NCI-H774 (cell line): ENCODE results near the gene GLYR1.

Experiments used
- DNase-seq: peaks from one replicate; lab custom pipeline; 2025; lab: John Stamatoyannopoulos, UW

Gene GLYR1

DNA sequence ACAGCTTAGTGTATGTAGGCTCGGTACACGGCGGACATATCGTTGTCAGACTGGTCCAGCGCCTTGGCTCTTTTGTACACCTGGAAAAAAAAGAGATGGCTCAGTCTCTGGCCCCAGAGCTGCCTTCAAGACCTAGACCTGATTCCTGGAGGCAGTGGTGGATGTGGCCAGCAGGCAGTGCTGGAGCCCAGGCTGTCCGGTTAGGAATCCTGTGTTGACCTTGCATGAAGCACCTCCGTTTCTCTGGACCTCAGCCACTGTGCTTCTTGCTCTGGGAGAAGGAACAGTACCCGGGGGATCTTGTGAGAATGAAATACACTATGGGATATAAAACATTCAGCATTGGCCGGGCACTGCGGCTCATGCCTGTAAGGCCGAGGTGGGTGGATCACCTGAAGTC, 41.9 kb downstream of the GLYR1 start:
- DNase-seq: no peak

DNA sequence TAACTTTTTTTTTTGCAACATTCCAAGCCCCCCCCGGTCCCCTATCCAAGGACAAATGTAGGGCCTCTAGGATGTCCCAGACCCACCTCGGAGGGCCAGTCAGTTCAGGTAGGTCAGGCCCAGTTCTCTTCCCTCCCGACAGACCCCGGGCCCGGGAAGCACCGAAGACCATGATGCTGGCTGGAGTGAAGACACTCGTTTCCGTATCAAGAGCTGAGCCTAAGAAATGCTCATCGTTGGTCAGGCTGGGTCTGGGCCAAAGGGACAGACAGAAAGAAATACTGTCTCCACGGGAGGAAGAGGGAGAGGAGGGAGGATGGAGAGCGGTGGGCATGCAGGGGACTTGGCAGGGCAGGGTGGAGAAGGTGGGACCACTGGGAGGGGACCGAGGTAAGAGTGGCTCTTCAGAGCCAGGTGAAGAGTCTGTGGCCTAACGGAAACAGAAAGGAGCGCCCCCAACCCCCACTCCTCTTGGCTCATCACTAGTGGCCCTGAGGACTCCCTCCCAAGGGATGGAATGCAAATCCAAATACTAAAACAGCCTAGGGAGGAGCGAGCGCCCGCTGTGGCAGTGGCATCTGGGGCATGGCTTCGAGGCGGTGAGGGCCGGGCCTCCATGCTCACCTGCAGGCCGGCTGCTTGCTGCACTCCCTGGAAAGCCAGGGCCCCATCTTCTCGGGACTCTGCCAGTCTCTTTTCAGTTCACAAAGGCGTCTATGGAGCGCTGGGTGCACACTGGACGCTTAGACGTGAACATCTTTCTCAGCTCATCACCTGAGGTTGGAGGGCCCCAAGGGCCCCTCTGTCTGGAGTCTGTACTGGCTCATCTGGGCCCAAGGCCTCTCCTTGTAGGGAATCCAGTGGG, 43.0 kb downstream of the GLYR1 start:
- DNase-seq: no peak

DNA sequence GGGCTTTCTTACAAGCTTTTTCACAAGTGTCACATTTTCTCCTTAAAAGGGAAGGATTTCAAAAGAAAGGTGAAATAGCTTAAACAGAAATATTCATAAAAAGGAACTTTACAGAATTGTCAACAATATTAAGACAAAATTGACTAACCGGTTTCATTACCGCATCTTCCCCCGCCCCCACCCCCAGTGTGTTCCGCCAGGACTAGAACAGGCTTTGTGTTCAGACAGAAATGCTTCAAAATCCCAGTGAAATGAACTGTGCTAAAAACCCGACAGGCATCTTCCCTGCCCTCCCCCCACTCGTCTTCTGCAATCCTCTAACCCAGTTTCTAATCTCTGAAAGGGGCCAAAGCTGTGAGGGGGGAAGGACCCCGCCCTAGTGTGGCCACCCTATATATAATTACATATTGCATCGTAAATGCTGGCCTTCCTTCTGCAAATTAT, 43.7 kb downstream of the GLYR1 start:
- no peak for DNase-seq

DNA sequence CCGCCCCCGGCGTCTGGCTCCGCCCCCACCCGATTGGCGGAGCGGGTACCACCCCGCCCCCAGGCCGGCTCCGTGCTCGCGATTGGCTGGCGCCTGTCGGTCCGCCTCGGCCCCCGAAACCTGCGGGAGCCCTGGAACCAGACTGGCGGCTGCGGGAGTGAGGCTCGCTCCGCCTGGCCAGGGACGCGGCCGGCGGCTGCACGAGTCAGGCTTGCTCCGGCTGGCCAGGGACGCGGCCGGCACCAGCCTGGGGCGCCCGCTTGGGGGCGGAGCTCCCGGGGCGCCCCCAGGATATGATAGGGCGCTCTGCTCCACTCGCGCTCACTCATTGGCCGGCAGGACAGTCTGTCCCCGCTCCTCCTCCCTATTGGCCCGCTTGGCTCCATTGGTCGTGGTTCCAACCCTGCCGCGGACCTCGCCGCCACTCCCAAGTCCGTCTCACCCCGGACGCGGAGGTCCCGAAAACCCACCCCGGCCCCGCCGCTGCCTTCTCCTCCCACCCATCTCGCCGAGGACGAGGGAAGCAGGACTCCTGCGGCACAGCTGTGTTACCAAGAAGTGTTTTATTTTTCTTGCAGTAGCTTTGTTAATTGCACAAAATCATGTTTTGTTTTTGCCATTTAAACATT, 44.3 kb downstream of the GLYR1 start:
- DNase-seq: peak; percentile 88

DNA sequence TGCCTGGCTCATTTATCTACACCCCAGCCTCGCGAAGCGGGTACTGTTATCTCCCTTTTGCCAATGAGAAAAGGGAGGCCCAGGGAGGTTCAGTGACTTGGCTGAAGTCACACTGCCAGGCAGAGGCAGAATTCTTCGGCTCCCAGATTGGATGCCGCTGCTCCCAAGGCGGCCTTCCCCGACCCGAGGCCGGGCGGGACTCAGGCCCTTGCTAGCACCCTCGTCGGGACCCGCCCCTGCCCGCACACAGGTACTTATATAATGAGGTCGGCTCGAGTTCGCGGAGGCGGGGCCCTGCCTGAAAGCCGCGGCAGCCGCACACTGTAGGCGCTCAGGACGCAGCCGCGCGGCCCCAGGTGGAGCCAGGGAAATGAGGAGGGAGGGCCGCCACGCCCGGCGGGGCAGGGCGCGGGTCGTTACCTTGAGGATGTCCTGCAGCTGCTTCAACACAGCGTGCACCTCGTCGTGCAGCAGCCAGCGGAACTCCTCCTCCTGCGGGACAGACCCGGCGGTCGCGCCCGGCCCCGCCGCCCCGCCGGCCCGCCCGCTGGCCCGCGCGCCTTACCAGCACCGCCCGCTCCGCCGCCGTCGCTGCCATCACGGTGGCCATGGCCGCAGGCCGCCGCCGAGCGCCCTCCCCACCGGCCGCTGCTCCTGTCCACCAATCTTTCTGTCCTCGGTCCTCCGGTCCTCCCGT, 45.0 kb downstream of the GLYR1 start, which contains the start of gene ROGDI:
Gene ROGDI (minus strand): TSS at position 672 of the 697 bp plus-strand sequence. CDS start 62 bp downstream, at position 610.
- peak; percentile 87 for DNase-seq

DNA sequence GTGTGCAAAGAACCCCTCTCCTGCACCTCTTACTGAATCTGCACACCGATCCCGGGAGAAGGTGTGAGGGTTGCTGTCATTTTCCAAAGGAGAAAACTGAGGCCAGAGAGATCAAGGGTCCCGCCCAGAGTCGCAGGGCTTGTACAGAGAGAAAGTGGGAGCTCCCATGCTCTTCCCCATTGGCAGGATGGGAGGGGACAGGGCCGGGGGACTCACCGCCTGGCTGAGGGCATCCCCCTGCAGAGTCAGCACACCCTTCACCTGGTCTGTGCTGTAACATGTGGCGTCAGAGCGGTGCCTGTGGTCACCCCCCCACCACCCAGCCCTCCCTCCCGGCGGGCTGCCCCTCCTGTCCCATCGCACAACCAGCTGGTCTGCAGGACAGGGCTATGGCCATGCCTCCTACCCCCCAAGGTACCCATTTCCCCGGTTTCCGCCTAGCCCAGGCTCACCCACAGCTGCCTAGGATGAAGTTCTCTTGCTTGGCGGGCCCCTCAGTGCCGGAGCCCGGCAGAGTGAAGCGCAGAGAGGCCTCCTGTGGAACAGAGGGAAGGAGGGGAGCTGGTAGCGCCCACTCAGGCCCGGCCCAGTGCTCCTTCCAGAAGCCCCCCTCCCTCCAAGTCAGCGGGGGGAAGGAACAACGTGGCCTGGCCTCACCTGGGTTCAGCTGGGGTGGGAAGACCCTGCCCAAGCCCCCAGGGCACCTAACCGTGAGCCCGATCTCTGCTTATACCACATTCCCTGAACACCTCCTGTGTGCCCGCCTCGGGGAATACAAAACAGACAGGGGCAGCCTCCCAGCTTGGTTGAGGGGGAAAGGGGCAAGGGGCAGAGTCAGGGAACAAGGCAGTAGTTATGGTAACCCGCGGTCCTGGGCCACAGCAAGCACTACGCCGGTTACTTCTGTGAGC, 45.8 kb downstream of the GLYR1 start:
- no peak for DNase-seq

DNA sequence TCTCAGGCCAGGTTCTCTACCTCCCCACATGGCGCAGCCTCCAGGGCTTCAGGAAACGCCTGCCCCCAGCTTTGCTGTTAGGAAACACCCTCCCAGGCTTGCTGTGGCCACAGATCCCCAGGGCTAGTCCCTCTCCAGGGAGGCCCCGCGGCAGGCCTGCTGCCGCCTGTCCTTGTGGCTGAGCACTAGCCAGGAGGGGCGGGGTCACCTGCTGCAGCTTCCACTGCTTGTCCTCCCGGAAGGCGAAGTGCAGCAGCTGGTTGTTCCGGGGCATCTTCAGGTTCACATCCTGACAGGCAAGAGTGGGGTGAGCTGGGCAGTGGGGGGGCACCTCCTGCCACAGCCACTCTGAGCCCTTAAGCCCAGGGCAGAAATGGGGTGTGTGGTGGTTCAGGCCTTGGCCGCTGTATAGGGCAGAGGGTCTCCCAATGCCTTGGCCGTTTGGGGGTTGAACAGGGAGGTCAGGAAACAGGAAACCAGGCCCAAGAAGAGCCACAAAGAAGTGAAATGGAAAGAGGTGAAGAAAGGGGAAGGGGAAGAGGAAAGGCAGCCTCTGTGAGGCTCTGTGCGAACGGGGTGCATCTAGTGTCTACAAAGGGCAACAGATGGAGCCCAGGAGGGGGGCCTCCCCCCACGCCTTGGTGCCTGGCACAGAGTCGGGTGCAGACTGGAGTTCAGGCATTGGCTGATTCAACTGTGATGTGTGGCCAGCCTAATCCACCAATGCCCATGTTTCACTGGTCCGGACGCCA, 46.6 kb downstream of the GLYR1 start:
- DNase-seq: no peak

DNA sequence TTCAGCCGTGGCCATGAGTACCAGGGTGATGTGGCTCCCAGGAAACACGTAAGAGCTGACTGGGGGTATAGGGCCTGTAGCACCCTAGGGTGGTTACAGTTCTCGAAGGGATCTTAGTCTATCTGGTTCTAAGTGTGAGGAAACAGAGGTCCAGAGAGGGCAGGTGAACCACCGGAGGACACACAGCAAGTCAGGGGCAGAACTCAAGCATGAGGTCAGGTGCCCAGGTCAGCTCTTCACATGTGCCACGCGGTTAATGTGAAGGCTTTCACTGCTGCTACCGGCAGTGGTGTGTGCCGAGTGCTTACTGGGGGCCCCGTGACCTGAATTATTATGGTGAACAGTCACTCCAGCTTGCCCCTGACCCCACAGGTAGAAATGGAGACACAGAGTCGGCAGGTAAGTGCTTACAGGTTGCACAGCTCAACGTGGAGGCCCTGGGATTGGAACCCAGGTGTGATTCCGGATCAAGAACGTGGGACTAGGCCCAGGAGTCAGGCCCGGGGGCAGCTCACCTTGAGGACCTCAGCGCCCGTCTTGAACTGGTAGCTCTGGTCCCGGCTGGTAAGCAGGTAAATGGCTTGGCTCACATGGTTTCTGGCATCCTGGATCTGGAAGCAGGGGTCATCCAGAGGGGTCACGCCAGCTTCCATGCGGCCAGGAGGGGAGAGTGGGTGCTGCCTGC, 47.8 kb downstream of the GLYR1 start:
- DNase-seq: no peak

DNA sequence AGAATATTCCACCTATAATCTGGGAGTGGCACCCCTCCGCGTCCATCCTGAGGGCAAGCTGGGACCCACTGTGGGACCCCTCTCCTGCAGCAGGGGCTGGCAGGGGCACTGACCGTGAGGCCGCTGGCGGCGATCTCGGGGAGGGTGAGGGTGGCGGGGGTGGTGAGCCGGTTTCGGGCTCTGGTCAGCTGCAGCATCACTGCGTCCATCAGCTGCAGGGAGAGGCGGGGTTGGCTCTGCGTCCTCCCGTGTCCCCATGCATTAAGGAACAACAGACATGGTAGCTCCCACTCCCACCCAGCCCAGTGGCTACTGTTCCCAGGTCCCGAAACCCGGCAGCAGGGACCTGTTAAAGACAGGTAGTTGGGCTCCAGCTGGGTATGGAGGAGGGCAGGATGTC, 48.6 kb downstream of the GLYR1 start:
- DNase-seq: no peak

DNA sequence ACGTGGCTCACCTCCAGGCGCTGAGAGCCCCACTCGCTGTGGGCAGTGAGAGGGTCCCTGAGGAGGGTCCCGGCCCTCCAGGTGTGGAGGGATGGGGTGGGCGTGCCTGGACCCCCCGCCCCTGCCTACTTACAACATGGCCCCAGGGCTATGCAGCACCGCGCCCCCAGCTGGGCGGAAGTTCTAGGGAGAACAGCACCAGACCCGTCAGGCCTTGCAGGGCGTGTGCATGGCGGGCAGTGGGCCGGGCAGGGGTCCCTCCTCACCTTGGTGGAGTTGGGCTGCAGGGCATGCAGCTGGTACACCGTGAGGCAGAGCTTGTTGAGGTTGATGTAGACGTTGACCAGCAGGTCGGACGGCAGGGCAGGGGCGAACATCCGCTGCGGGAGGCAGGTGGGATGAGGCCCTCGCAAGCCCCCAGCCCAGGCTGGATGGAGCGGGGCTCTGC, 49.3 kb downstream of the GLYR1 start:
- no peak for DNase-seq

DNA sequence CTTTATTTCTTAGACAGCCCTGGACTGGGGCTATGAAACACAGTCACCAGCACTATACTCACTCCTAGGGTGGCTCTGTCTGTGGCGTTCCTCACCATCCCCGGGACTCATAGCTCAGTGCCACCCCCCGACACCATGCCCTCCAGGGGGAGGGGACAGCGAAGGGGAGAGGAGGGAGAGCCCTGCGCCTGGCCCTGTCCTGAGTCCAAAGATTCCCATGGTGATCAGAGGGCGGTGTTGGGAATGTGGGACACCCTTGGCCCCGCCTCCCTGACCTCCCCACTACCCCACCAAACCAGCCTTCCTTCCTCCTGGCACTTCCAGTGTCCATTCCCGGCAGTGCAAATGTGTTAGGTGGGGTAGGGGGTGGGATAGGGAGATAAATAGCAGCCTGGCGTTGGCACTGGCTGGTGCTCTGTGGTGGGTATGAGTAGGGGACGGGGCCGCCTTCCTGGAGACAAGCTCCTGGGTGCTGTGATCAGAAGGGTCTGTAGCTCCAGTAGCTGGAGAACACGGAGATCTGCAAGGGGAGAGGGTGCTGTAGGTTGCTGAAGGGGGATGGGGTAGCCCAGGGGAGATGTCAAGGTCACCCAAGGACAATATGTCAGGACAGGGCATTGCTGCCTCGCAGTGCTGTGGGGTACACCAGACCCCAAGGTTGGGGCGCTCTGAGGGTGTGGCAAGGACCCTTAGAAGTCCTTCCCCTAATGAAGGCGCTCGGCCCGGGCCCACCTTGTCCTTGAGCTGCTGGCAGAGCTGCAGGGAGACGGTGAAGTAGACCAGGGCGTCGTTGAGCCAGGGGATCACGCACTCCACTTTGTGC, 49.9 kb downstream of the GLYR1 start:
- DNase-seq: no peak

DNA sequence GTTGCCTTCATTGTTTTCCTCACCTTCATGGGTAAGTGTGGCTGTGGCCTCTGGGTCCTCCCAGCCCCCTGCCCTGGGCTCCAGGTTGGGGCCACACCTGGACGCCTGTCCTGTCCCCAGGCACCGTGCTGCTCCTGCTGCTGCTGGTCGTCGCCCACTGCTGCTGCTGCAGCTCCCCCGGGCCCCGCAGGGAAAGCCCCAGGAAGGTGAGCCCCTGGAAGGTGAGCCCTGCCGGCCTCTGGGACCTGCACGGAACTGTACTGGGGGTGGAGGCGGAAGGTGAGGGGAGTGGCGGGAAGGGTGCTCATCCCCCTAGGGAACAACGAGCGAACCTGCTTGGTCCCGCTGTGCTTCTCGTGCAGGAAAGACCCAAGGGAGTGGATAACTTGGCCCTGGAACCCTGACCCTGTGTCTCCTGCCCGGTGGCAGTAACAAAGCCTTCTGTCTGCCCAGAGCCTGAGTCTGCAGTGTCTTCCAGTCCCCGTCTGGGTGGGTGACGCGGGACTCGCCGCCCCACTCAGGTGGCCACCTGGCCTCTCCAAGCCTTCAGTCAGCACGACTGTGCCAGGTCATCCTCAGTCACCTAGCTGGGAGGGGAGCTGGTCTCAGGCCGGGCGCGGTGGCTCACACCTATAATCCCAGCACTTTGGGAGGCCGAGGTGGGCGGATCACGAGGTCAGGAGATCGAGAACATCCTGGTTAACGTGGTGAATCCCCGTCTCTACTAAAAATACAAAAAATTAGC, 51.1 kb downstream of the GLYR1 start:
- no peak for DNase-seq

DNA sequence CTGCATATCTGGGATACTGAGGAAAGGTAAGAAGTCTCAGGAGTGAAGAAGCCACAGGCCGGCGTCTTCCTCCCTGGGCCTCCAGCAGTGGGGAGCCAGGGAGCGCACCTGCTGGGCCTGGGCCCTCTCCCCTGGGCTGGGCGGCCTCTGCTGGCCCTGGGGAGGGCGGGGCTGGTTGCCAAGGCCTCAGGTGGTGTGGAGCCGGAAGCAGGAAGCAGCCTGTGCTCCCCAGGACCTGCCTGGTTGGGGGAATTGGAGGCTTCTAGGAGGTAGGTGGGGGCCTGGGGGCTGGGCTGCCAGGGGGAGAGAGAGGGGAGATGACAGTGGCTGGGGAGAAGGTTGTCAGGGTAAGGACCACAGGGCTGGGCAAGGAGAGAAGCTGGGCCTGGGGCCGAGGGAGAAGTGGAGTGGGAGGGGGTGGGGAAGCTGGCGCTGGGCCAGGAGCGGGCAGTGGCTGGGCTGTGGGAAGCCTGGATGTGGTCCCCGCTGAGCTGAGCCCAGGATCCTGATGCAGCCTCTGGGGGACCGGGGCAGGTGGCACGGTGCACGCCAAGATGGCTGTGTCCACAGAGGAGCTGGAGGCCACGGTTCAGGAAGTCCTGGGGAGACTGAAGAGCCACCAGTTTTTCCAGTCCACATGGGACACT, 51.8 kb downstream of the GLYR1 start, which contains the start of gene SMIM22:
Gene SMIM22 (plus strand): TSS at position 189 of the 647 bp plus-strand sequence. CDS start 366 bp downstream, at position 555.
- peak; percentile 71 for DNase-seq

DNA sequence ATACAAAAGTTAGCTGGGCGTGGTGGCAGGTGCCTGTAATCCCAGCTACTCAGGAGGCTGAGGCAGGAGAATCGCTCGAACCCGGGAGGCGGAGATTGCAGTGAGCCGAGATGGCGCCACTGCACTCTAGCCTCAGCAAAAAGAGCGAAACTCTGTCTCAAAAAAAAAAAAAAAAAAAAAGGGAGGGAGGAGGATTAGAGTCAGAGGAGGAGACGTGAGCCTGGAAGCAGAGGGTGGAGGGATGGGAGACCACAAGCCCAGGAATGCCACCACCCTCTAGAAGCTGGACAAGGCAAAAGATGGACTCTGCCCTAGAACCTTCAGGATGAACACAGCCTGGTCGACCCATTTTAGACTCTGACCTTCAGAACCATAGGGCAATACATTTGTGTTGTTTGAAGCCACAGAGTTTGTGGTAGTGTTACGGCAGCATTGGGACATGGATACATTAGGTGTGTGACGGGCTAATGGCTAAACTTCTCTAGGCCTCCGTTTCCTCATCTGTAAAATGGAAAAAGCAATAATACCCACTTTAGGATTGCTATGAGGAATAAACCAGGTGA, 54.1 kb downstream of the GLYR1 start:
- no peak for DNase-seq

DNA sequence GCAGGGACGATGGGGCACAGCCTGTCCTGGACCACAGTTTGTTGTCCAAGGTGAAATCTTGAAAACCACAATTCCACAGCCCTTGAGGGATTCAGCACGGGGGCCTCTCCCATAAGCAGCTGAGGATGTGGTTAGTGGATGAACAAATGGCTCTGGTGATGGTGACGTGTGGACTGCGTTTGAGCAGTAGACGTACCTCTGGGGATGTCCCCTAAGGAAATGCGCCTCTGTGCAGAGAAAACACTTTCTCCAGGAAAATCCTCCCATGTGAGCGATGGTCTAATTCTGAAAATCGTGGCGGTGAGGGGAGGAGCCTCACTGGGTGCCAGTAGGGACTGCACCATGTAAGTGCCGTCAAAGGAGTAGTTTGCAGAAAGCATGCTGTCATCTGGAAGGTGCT, 56.2 kb downstream of the GLYR1 start:
- no peak for DNase-seq

DNA sequence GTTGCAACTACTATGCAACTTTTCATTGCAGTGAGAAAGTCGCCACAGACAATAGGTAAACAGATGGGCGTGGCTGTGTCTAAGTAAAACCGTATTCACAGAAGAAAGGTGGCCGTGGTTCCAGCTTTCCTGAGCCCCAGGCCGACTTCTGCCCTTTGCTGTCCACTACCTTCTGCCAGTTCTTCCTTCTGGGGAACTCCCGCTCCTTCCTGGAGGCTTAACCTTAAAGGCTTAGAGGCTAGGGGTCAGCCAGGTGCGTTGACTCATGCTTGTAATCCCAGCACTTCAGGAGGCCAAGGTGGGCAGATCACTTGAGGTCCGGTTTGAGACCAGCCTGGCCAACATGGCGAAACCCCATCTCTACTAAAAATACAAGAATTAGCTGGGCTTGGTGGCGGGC, 56.8 kb downstream of the GLYR1 start:
- DNase-seq: no peak

DNA sequence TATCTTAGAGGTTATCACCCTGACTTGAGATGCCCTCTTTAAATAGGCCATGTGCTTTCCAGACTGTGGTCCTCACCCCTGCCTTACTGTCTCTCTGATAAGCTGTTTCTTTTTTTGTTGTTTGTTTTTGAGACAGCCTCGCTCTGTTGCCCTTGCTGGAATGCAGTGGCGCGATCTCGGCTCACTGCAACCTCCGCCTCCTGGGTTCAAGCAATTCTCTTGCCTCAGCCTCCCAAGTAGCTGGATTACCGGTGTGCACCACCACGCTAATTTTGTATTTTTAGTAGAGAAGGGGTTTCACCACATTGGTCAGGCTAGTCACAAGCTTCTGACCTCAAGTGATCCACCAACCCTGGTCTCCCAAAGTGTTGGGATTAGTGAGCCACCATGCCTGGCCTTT, 58.2 kb downstream of the GLYR1 start:
- DNase-seq: no peak

DNA sequence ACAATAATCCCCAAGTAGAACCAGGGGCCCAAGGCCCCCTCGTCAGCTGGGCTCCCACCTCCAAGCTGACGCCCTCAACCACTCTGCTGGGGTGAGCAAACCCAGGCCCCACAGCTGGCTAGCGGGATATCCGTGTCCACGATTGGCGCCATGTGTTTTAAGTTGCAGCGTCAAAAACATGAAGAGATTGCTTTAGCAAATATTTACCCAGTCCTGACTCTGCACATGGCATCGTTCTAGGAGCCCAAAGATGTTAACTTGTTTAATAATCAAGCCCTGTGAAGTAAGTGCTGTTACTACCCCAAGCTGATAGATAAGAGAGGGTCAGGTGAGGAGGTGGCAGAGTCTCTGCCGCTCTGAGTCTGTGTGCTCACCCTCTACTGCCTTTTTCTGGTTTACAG, 58.6 kb downstream of the GLYR1 start:
- no peak for DNase-seq
